ENCODE data around the gene ST6GALNAC4. TPM values are rescaled to one million over a fixed set of nuclear protein-coding genes. Genes with fewer than 3 reads are reported as not detected.

The ST6GALNAC4 gene
- total and polyA plus RNA-seq, 9 of the 15 experiments (the other 6 are each of a cell fraction or from before 2014, with no cell fraction given): 2.6 to 43.1 (median 15.4) TPM

DNA sequence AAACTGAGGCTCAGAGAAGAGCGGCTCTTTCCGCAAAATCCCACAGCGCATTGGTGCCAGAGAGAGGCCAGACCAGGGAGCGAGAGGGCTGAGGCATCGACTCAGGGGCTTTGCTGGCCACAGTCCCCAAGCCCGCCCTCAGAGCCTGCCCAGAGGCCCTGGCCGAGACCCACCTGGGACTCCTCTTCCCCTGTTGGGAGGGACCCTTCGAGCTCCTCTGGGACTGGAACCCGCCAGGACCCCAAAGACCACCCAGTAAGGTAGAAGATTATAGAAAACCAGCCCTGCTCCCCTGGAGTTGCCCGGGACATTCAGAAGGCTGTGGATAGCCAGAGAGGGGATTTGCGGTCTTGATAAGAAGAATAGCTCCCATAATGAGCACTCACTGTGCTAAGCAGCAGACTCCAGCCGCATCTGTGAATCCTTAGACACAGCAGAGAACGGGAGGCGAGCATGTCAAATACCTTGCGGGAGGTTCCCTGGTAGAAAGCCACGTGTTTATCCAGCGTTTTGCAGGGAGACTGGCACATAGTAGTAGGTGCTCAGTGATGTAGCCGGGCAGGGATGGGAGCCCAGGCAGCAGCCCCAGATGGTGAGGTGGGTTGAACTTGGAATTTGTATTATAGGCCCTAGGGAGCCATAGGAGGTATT lies 38.7 kb downstream of the ST6GALNAC4 start:
- in situ Hi-C loops (cut with MboI) (loop anchor here (5.0 to 10.0 kb wide), 3 partner anchors 34 to 376 kb away; no protein-coding TSS in a partner anchor), intact Hi-C loops (cut with micrococcal nuclease) (loop anchor here (10.0 kb wide), 1 partner anchor 283 kb away; no protein-coding TSS in a partner anchor)
- Histone ChIP-seq H4K20me1 (replicated peaks; ENCODE audit: control insufficient read depth, insufficient read depth, low read length) (no peaks in the 10 kb centered on the region), H3K9me1 (ENCODE audit: control insufficient read depth, insufficient read depth, low read length) (no peaks in the 10 kb centered on the region), H3K9me3 (replicated peaks; ENCODE audit: control insufficient read depth, insufficient read depth, low read depth, low read length) (no peaks in the 10 kb centered on the region), H3K4me3 (peak overlapping the region; percentile 46), H2AFZ (ENCODE audit: low read depth, low read length) (peak overlapping the region; percentile 91), H3K4me1 (replicated peaks in 1 of 2; ENCODE audit: control insufficient read depth in 2 of 2, insufficient read depth in 2 of 2, low read length in 2 of 2) (peaks cover 19 to 48% of the 10 kb centered on the region in 2 experiments; a peak in 4 of 5 replicates), H3K27ac (ENCODE audit: extremely low read depth, low read depth, low read length) (peak overlapping the region; percentile 65), H3K36me3 (ENCODE audit: control insufficient read depth, insufficient read depth, low read length) (no peaks in the 10 kb centered on the region; the same call in 2 of the 3 replicates), H3K27me3 (ENCODE audit: control insufficient read depth in 2 of 2, insufficient read depth in 2 of 2, low read length in 2 of 2) (no peaks in the 10 kb centered on the region), H3K79me2 (ENCODE audit: control insufficient read depth, insufficient read depth, low read length) (peaks cover 12% of the 10 kb centered on the region; the same call in 2 of the 3 replicates), H3K4me2 (ENCODE audit: insufficient read depth, low read length) (peak overlapping the region; percentile 80), H3K9ac (ENCODE audit: insufficient read depth in 1 of 2, low read depth in 2 of 2, low read length in 2 of 2) (peak overlapping the region; percentile 63 to 94)
- CTCF ChIA-PET (ENCODE audit: low intra/inter-chr PET ratio): no interaction called here
- POLR2A ChIA-PET: interaction anchor here (0.7 to 1.4 kb wide), 5 partner anchors 10 to 139 kb away, joined by 3 to 5 read pairs (median 4); no protein-coding TSS in a partner anchor
- BruUV-seq (replicated peaks): no TSS peak
- peak in 3 of 4 experiments; percentile 31 to 69 (median 55) for DNase-seq (ENCODE audit: extremely low read depth in 1 of 4, low spot score in 3 of 4)
- ATAC-seq: peak; percentile 72
- peak; percentile 88 for FAIRE-seq
- 19% methylated on average over 17 of the region's 18 CpGs for WGBS (ENCODE audit: insufficient coverage, low coverage, missing lambda C conversion rate)
- TF ChIP-seq FOXP1 (CRISPR knock-in tag; IDR thresholded peaks at IDR 0.05): no peak
- peak; percentile 31; the same call in 1 of the 2 replicates for TF ChIP-seq TEAD4 (IDR thresholded peaks at IDR 0.05; ENCODE audit: low read length)
- no peak for TF ChIP-seq TEAD4 (CRISPR knock-in tag; IDR thresholded peaks at IDR 0.05; ENCODE audit: borderline replicate concordance)
- peak; percentile 7; the same call in 1 of the 2 replicates for TF ChIP-seq RREB1 (CRISPR knock-in tag; IDR thresholded peaks at IDR 0.05)
- no peak for TF ChIP-seq IFI16 (CRISPR knock-in tag; IDR thresholded peaks at IDR 0.05)
- 0 out of 2 replicates have a peak, but pooled peaks have one; percentile 14 for TF ChIP-seq SMAD4 (CRISPR knock-in tag; conservative IDR thresholded peaks at IDR 0.05)
- no peak for TF ChIP-seq KDM4B (IDR thresholded peaks at IDR 0.05; ENCODE audit: borderline replicate concordance in 2 of 2, low read depth in 1 of 2)
- TF ChIP-seq MYNN (IDR thresholded peaks at IDR 0.05): no peak
- TF ChIP-seq MYNN (CRISPR knock-in tag; IDR thresholded peaks at IDR 0.05): no peak
- no peak for TF ChIP-seq TAF15 (IDR thresholded peaks at IDR 0.05; ENCODE audit: low read depth, low read length)
- no peak for TF ChIP-seq ZNF133 (CRISPR knock-in tag; IDR thresholded peaks at IDR 0.05)
- no peak for TF ChIP-seq SREBF2 (CRISPR knock-in tag; IDR thresholded peaks at IDR 0.05)
- TF ChIP-seq, protein P1, sequence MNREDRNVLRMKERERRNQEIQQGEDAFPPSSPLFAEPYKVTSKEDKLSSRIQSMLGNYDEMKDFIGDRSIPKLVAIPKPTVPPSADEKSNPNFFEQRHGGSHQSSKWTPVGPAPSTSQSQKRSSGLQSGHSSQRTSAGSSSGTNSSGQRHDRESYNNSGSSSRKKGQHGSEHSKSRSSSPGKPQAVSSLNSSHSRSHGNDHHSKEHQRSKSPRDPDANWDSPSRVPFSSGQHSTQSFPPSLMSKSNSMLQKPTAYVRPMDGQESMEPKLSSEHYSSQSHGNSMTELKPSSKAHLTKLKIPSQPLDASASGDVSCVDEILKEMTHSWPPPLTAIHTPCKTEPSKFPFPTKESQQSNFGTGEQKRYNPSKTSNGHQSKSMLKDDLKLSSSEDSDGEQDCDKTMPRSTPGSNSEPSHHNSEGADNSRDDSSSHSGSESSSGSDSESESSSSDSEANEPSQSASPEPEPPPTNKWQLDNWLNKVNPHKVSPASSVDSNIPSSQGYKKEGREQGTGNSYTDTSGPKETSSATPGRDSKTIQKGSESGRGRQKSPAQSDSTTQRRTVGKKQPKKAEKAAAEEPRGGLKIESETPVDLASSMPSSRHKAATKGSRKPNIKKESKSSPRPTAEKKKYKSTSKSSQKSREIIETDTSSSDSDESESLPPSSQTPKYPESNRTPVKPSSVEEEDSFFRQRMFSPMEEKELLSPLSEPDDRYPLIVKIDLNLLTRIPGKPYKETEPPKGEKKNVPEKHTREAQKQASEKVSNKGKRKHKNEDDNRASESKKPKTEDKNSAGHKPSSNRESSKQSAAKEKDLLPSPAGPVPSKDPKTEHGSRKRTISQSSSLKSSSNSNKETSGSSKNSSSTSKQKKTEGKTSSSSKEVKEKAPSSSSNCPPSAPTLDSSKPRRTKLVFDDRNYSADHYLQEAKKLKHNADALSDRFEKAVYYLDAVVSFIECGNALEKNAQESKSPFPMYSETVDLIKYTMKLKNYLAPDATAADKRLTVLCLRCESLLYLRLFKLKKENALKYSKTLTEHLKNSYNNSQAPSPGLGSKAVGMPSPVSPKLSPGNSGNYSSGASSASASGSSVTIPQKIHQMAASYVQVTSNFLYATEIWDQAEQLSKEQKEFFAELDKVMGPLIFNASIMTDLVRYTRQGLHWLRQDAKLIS (CRISPR knock-in tag; IDR thresholded peaks at IDR 0.05): no peak
